ENCODE data around the gene OR4D2. TPM values are rescaled to one million over a fixed set of nuclear protein-coding genes. Genes with fewer than 3 reads are reported as not detected.
A peak's percentile ranks its signal among the peaks of the same experiment; 100 is the strongest.

The OR4D2 gene
- total and polyA plus RNA-seq, 2 of the 4 experiments (the other 2 are of a cell fraction) = not detected

- H3K4me3 ChIP-seq (ENCODE audit: insufficient read depth, low read depth, low read length) = no peak overlapping the region
- H4K8ac ChIP-seq (ENCODE audit: low read depth in 2 of 2, low read length in 2 of 2) = no peak overlapping the region
- no peak overlapping the region for H3K9ac ChIP-seq (ENCODE audit: low read depth, low read length)
- no peak overlapping the region for H2BK20ac ChIP-seq (ENCODE audit: low read depth, low read length)
- H3K18ac ChIP-seq (ENCODE audit: low read depth, low read length) = no peak overlapping the region
- no peak overlapping the region for H4K91ac ChIP-seq (ENCODE audit: insufficient read depth, low read depth, low read length)
- no peak overlapping the region for H2BK5ac ChIP-seq (ENCODE audit: low read depth, low read length, poor library complexity, severe bottlenecking)
- ATAC-seq (ENCODE audit: low read depth) = peak; percentile 90
- in situ Hi-C loops (cut with MboI; ENCODE audit: low sequenced_read_pairs) (no loop called here), intact Hi-C loops (cut with micrococcal nuclease) (no loop called here), dilution Hi-C loops (cut with HindIII; ENCODE audit: low sequenced_read_pairs, unreplicated experiment) (no loop called here)
- no peaks in the 10 kb centered on the region for H3K9me3 ChIP-seq (ENCODE audit: control insufficient read depth, insufficient read depth, low read length)
- no peak for TF ChIP-seq RFX5 (IDR thresholded peaks at IDR 0.05; ENCODE audit: low read depth, low read length)
- TF ChIP-seq USF2 (IDR thresholded peaks at IDR 0.05; ENCODE audit: low read depth, low read length) = no peak
- TF ChIP-seq BHLHE40 (IDR thresholded peaks at IDR 0.05; ENCODE audit: low read depth, low read length) = no peak
- TF ChIP-seq SMC3 (IDR thresholded peaks at IDR 0.05; ENCODE audit: low read depth, low read length) = no peak
- no peak for TF ChIP-seq CHD1 (IDR thresholded peaks at IDR 0.05; ENCODE audit: low read depth, low read length)
- TF ChIP-seq ELK1 (IDR thresholded peaks at IDR 0.05; ENCODE audit: borderline replicate concordance, low read depth, low read length) = no peak
- no peak for TF ChIP-seq MAFK (IDR thresholded peaks at IDR 0.05; ENCODE audit: low read depth, low read length)
- TF ChIP-seq CTCF (conservative IDR thresholded peaks at IDR 0.05; ENCODE audit: low read depth, low read length) = no peak
- no peak for TF ChIP-seq NFE2L2 (IDR thresholded peaks at IDR 0.05; ENCODE audit: low read depth, low read length)
- TF ChIP-seq FOS (IDR thresholded peaks at IDR 0.05; ENCODE audit: low read depth, low read length) = no peak
- no peak for TF ChIP-seq POLR2A (IDR thresholded peaks at IDR 0.05; ENCODE audit: low read depth, low read length)
- TF ChIP-seq CEBPB (IDR thresholded peaks at IDR 0.05; ENCODE audit: low read depth, low read length) = no peak
- no peak for TF ChIP-seq MXI1 (IDR thresholded peaks at IDR 0.05; ENCODE audit: borderline replicate concordance, low read depth, low read length)
- TF ChIP-seq RCOR1 (IDR thresholded peaks at IDR 0.05; ENCODE audit: insufficient replicate concordance, low read length) = no peak
- TF ChIP-seq RAD21 (IDR thresholded peaks at IDR 0.05; ENCODE audit: low read length) = no peak
- no peak for TF ChIP-seq MAZ (IDR thresholded peaks at IDR 0.05; ENCODE audit: borderline replicate concordance, low read depth, low read length)
- no peak overlapping the region for H3K14ac ChIP-seq (replicated peaks; ENCODE audit: low read depth, low read length)
- H2BK15ac ChIP-seq (ENCODE audit: low read depth, low read length) = no peak overlapping the region
- H3K27ac ChIP-seq (ENCODE audit: insufficient read depth, low read length) = no peak overlapping the region
- no peak overlapping the region for H4K5ac ChIP-seq (ENCODE audit: low read depth, low read length)
- H3K27me3 ChIP-seq (ENCODE audit: control insufficient read depth, insufficient read depth, low read length) = peaks cover 13% of the 10 kb centered on the region
- no peak overlapping the region for H2BK120ac ChIP-seq (ENCODE audit: low read depth, low read length)
- no peaks in the 10 kb centered on the region for H3K4me1 ChIP-seq (ENCODE audit: control insufficient read depth, insufficient read depth, low read length)
- H2AK9ac ChIP-seq (replicated peaks; ENCODE audit: low read depth, low read length, poor library complexity) = peak overlapping the region; percentile 68
- H3K36me3 ChIP-seq (ENCODE audit: control insufficient read depth, insufficient read depth, low read length) = no peaks in the 10 kb centered on the region
- no peak overlapping the region for H2AK5ac ChIP-seq (ENCODE audit: low read depth, low read length)
- H3K56ac ChIP-seq (ENCODE audit: extremely low read depth, insufficient read depth, low read length) = no peak overlapping the region
- no TSS peak for BruUV-seq (replicated peaks)
- no peak overlapping the region for H3K4ac ChIP-seq (ENCODE audit: low read depth, low read length)
- H3K23ac ChIP-seq (ENCODE audit: low read depth, low read length) = no peak overlapping the region
- ChIA-PET CTCF (no interaction called here), POLR2A (ENCODE audit: unreplicated experiment) (no interaction called here)
- H3K4me2 ChIP-seq (ENCODE audit: low read depth, low read length) = no peak overlapping the region
- 93% methylated on average over 2 of the region's 11 CpGs; no CpG with 5 or more reads in 1 of the 2 experiments for WGBS, 2 experiments (ENCODE audit: extremely low coverage in 2 of 2, insufficient read length in 1 of 2)
- H3K79me1 ChIP-seq (ENCODE audit: low read depth in 1 of 2, low read length in 2 of 2) = no peaks in the 10 kb centered on the region
- H2AFZ ChIP-seq (replicated peaks; ENCODE audit: low read length, poor library complexity) = peak overlapping the region; percentile 2
- H4K20me1 ChIP-seq (ENCODE audit: insufficient read depth, low read length) = no peaks in the 10 kb centered on the region
- DNase-seq = peak; percentile 81
- peaks cover 4% of the 10 kb centered on the region; the same call in 1 of the 2 replicates for H3K9me1 ChIP-seq (ENCODE audit: insufficient read depth, low read length)
Measured at GRCh38 chr17:58189436-58190146, 22.8 kb downstream of the OR4D2 start.

Data from IMR-90 (cell line).